ENCODE results near the gene PRCP. TPM values are rescaled to one million over a fixed set of nuclear protein-coding genes. Genes with fewer than 3 reads are reported as not detected.

The PRCP gene
- total RNA-seq, 1 donor from 2014 or later: 445 TPM

- TF ChIP-seq, protein P1, sequence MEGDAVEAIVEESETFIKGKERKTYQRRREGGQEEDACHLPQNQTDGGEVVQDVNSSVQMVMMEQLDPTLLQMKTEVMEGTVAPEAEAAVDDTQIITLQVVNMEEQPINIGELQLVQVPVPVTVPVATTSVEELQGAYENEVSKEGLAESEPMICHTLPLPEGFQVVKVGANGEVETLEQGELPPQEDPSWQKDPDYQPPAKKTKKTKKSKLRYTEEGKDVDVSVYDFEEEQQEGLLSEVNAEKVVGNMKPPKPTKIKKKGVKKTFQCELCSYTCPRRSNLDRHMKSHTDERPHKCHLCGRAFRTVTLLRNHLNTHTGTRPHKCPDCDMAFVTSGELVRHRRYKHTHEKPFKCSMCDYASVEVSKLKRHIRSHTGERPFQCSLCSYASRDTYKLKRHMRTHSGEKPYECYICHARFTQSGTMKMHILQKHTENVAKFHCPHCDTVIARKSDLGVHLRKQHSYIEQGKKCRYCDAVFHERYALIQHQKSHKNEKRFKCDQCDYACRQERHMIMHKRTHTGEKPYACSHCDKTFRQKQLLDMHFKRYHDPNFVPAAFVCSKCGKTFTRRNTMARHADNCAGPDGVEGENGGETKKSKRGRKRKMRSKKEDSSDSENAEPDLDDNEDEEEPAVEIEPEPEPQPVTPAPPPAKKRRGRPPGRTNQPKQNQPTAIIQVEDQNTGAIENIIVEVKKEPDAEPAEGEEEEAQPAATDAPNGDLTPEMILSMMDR (IDR thresholded peaks at IDR 0.05; ENCODE audit: unreplicated experiment): no peak
Measured at GRCh38 chr11:82791779-82792178, 108.5 kb downstream of the PRCP start.

DNA sequence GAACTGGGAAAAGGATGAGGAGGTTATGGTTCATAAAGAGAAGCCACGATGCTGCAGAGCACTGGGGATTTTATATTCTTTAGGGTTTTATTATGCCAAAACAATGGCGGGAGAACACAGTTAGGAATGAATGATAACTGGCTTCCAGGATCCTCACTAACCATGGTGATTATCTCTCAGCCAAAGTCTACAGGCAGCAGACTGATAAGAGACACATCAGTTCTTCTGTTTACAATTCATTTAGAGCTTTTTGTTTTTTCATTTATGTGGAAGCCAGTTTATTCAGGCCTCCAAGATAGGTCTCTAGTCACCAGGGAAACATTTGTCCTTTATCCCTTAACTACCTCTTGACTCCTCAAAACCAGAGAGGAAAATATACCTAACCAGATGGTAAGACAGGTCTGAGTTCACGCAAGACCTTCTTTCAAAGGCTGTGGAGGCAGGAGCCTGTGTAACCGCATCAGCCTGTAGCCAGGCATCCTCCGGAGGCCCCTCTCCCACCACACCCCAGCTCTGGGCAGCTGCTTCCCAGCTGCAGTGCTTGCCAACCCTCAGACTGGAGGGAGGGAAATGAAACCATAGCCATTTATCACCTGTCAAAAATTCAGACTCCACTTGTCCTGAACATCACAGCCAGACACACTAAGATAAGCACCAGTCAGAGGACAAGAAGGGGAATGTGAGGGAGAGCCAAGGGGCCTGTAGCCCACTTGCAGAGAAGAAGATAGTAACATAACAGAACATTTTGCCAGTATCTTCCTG is 109.3 kb downstream of the PRCP start:
- TF ChIP-seq, protein P1 (IDR thresholded peaks at IDR 0.05; ENCODE audit: unreplicated experiment): no peak
- Mint-ChIP-seq H3K4me3 (ENCODE audit: unreplicated experiment) (no peak overlapping the region), H3K36me3 (ENCODE audit: low read depth, unreplicated experiment) (no peaks in the 10 kb centered on the region), H3K9me3 (ENCODE audit: unreplicated experiment) (no peaks in the 10 kb centered on the region), H3K27ac (ENCODE audit: unreplicated experiment) (no peak overlapping the region), H3K27me3 (ENCODE audit: unreplicated experiment) (peaks cover 1% of the 10 kb centered on the region), H3K4me1 (ENCODE audit: unreplicated experiment) (peaks cover 35% of the 10 kb centered on the region)
- no peak for DNase-seq (ENCODE audit: low spot score)

More at GRCh38 chr11:82791779-82792178, 108.5 kb downstream of the PRCP start:
- no peaks in the 10 kb centered on the region for H3K9me3 Mint-ChIP-seq (ENCODE audit: unreplicated experiment)
- H3K27me3 Mint-ChIP-seq (ENCODE audit: unreplicated experiment): peaks cover 1% of the 10 kb centered on the region
- no peak for DNase-seq (ENCODE audit: low spot score)
- no peaks in the 10 kb centered on the region for H3K36me3 Mint-ChIP-seq (ENCODE audit: low read depth, unreplicated experiment)
- H3K27ac Mint-ChIP-seq (ENCODE audit: unreplicated experiment): no peak overlapping the region
- H3K4me3 Mint-ChIP-seq (ENCODE audit: unreplicated experiment): no peak overlapping the region
- peaks cover 35% of the 10 kb centered on the region for H3K4me1 Mint-ChIP-seq (ENCODE audit: unreplicated experiment)

- Mint-ChIP-seq H3K36me3 (ENCODE audit: low read depth, unreplicated experiment) (no peaks in the 10 kb centered on the region), H3K4me1 (ENCODE audit: unreplicated experiment) (peaks cover 28% of the 10 kb centered on the region), H3K27ac (ENCODE audit: unreplicated experiment) (no peak overlapping the region), H3K4me3 (ENCODE audit: unreplicated experiment) (no peak overlapping the region), H3K9me3 (ENCODE audit: unreplicated experiment) (no peaks in the 10 kb centered on the region), H3K27me3 (ENCODE audit: unreplicated experiment) (peaks cover 1% of the 10 kb centered on the region)
- TF ChIP-seq, protein P1 (IDR thresholded peaks at IDR 0.05; ENCODE audit: unreplicated experiment): no peak
- DNase-seq (ENCODE audit: low spot score): no peak
Measured at GRCh38 chr11:82787981-82788380, 112.2 kb downstream of the PRCP start.

- Mint-ChIP-seq H3K27me3 (ENCODE audit: unreplicated experiment) (peaks cover 1% of the 10 kb centered on the region), H3K27ac (ENCODE audit: unreplicated experiment) (no peak overlapping the region), H3K4me3 (ENCODE audit: unreplicated experiment) (no peak overlapping the region), H3K9me3 (ENCODE audit: unreplicated experiment) (no peaks in the 10 kb centered on the region), H3K4me1 (ENCODE audit: unreplicated experiment) (peaks cover 24% of the 10 kb centered on the region), H3K36me3 (ENCODE audit: low read depth, unreplicated experiment) (no peaks in the 10 kb centered on the region)
- TF ChIP-seq, protein P1 (IDR thresholded peaks at IDR 0.05; ENCODE audit: unreplicated experiment): no peak
- no peak for DNase-seq (ENCODE audit: low spot score)
Measured at GRCh38 chr11:82786836-82787235, 113.4 kb downstream of the PRCP start.

DNA sequence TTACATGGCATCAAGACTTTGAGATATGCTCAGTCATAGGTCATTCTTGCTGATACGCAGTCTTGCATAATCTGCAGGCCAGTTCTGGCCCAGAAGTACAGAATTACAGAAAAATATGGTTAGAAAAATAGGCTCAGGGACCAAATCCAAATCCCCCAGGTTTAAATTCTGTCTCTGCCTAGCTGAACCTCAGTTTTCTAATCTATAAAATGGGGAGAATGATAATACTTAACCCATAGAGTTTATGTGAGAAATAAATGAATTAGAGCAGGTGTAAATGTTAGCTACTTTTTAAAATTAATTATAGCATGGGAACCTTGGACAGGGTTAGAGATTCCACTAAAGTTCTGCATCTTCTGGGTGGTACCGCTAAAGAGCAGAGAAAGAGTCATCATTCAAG is 114.2 kb downstream of the PRCP start:
- DNase-seq (ENCODE audit: low spot score): no peak
- Mint-ChIP-seq H3K9me3 (ENCODE audit: unreplicated experiment) (no peaks in the 10 kb centered on the region), H3K36me3 (ENCODE audit: low read depth, unreplicated experiment) (no peaks in the 10 kb centered on the region), H3K27ac (ENCODE audit: unreplicated experiment) (no peak overlapping the region), H3K4me3 (ENCODE audit: unreplicated experiment) (no peak overlapping the region), H3K27me3 (ENCODE audit: unreplicated experiment) (no peaks in the 10 kb centered on the region), H3K4me1 (ENCODE audit: unreplicated experiment) (peaks cover 16% of the 10 kb centered on the region)
- TF ChIP-seq, protein P1 (IDR thresholded peaks at IDR 0.05; ENCODE audit: unreplicated experiment): no peak
